B cell (primary cell): ENCODE results near the gene TOMM34. TPM values are rescaled to one million over a fixed set of nuclear protein-coding genes. Genes with fewer than 3 reads are reported as not detected.

Experiments
- ATAC-seq: fragments of 200-7000 bp; cut with Tn5 transposase; one replicate; pipeline ENCODE4 v1.10.0; 2021; ENCODE audit warnings: low read depth, mild to moderate bottlenecking, moderate number of reproducible peaks, moderate library complexity
- CTCF ChIA-PET: fragments of 350-600 bp; sonication (Branson Sonifier 250); formaldehyde crosslinking; loops from one replicate; lab custom pipeline; 2021; ENCODE audit warnings: antibody characterized with exemption, inconsistent platforms; lab: Charles Lee
- POLR2A ChIA-PET: fragments of 350-600 bp; sonication (Branson Sonifier 250); formaldehyde crosslinking; loops from one replicate; lab custom pipeline; 2021; ENCODE audit warnings: antibody characterized with exemption; lab: Charles Lee
- DNase-seq: peaks from one replicate; pipeline ENCODE4 v3.0.0; 2013
- H2AFZ ChIP-seq: 2 replicates; pipeline ENCODE4 v1.6.1; 2012; ENCODE audit warnings: mild to moderate bottlenecking, low read depth, low read length; ENCODE audit not compliant: insufficient read depth, poor library complexity, severe bottlenecking
- H3K27ac ChIP-seq, 2 donors: 1 replicate in 1 of 2; 2 replicates in 1 of 2; pipeline ENCODE4 v1.5.1; 2012 to 2013; ENCODE audit warnings: low read length in 2 of 2, mild to moderate bottlenecking in 2 of 2, moderate library complexity in 1 of 2
- H3K27me3 ChIP-seq, 4 experiments: fragments of 200-600 bp in 1 of 4; sonication (generic) in 1 of 4; replicated peaks in 1 of 4; 1 replicate in 2 of 4; 2 replicates in 2 of 4; pipeline versions ENCODE4 v1.6.1 to v1.7.0; 2013 to 2016; ENCODE audit warnings: low read length in 3 of 4, mild to moderate bottlenecking in 2 of 4, mixed read lengths in 1 of 4, moderate library complexity in 1 of 4; ENCODE audit not compliant: insufficient read depth in 4 of 4, control insufficient read depth in 3 of 4; ENCODE audit errors: control extremely low read depth in 1 of 4
- H3K36me3 ChIP-seq, 2 experiments: replicated peaks in 1 of 2; 1 replicate in 1 of 2; 2 replicates in 1 of 2; pipeline versions ENCODE4 v1.6.1 to v1.7.1; 2013; ENCODE audit warnings: low read length in 1 of 2; ENCODE audit not compliant: insufficient read depth in 2 of 2, control insufficient read depth in 1 of 2; ENCODE audit errors: control extremely low read depth in 1 of 2, extremely low read depth in 1 of 2
- H3K4me1 ChIP-seq, 2 donors: fragments of 200-600 bp in 1 of 2; sonication (generic) in 1 of 2; 1 replicate in 1 of 2; 2 replicates in 1 of 2; pipeline versions ENCODE4 v1.5.1 to v1.6.1; 2013 to 2017; ENCODE audit warnings: low read length in 2 of 2; ENCODE audit not compliant: control insufficient read depth in 2 of 2, insufficient read depth in 2 of 2
- H3K4me2 ChIP-seq: replicated peaks from 2 replicates; pipeline ENCODE3; 2012; ENCODE audit warnings: mild to moderate bottlenecking, low read depth, low read length; ENCODE audit not compliant: poor library complexity, severe bottlenecking
- H3K4me3 ChIP-seq, 5 experiments: fragments of 200-600 bp in 1 of 5; sonication (generic) in 1 of 5; 1 replicate in 3 of 5; 2 replicates in 2 of 5; pipeline versions ENCODE4 v1.5.1 to v1.7.0; 2011 to 2016; ENCODE audit warnings: low read length in 4 of 5, mild to moderate bottlenecking in 4 of 5, low read depth in 2 of 5, control low read depth in 1 of 5, moderate library complexity in 1 of 5; ENCODE audit not compliant: insufficient read depth in 1 of 5; ENCODE audit errors: control extremely low read depth in 1 of 5, extremely low read depth in 1 of 5
- H3K79me2 ChIP-seq: fragments of 200-600 bp; sonication (generic); one replicate; pipeline ENCODE4 v1.6.0; 2016; ENCODE audit warnings: low read length; ENCODE audit not compliant: control insufficient read depth, insufficient read depth
- H3K9ac ChIP-seq: fragments of 200-600 bp; sonication (generic); 2 replicates; pipeline ENCODE4 v1.6.1; 2017; ENCODE audit warnings: mild to moderate bottlenecking, low read length, moderate library complexity
- H3K9me3 ChIP-seq, 3 donors: one replicate each; pipeline versions ENCODE4 v1.6.1 to v1.7.1; 2013; ENCODE audit warnings: low read length in 2 of 3; ENCODE audit not compliant: control insufficient read depth in 2 of 3, insufficient read depth in 1 of 3; ENCODE audit errors: control extremely low read depth in 1 of 3
- H4K20me1 ChIP-seq: 2 replicates; pipeline ENCODE4 v1.6.0; 2012; ENCODE audit warnings: mild to moderate bottlenecking, low read length; ENCODE audit not compliant: insufficient read depth, control insufficient read depth, poor library complexity, severe bottlenecking
- H3K27ac Mint-ChIP-seq: one replicate; pipeline ENCODE4 v1.8.0; 2021; ENCODE audit warnings: mixed read lengths
- H3K27me3 Mint-ChIP-seq: one replicate; pipeline ENCODE4 v1.8.0; 2021; ENCODE audit warnings: mixed read lengths
- H3K4me1 Mint-ChIP-seq: one replicate; pipeline ENCODE4 v1.8.0; 2021; ENCODE audit warnings: mixed read lengths
- H3K4me3 Mint-ChIP-seq: one replicate; pipeline ENCODE4 v1.8.0; 2021; ENCODE audit warnings: mixed read lengths
- H3K9me3 Mint-ChIP-seq: one replicate; pipeline ENCODE4 v1.8.0; 2022; ENCODE audit warnings: mixed read lengths; ENCODE audit not compliant: insufficient read depth
- CTCF ChIP-seq: fragments of 200-600 bp; IDR thresholded peaks from one replicate; pipeline ENCODE4 v1.8.0; 2022; ENCODE audit warnings: antibody characterized with exemption, mild to moderate bottlenecking
- EZH2 ChIP-seq: IDR thresholded peaks from 2 replicates; pipeline ENCODE4 v1.6.1; 2012; ENCODE audit warnings: borderline replicate concordance, low read depth, mild to moderate bottlenecking, moderate library complexity, low read length; ENCODE audit not compliant: insufficient read depth, poor library complexity, severe bottlenecking
- WGBS: methylation state at CpG from one replicate; pipeline ENCODE4 v1.1.5; 2013; ENCODE audit warnings: missing lambda C conversion rate; ENCODE audit not compliant: insufficient coverage; 5-methylcytosine and 5-hydroxymethylcytosine counted together
- intact Hi-C: fragments of 100-400 bp; cut with micrococcal nuclease; formaldehyde crosslinking; loops from one replicate; pipeline ENCODE4 v1.10.0; 2022
- polyA plus RNA-seq: library from polyadenylated mRNA; depleted of rRNA; stranded (reverse); fragments of >200 nt; gene quantifications from 2 replicates; pipeline ENCODE4 v1.2.3, GENCODE V29; 2012
- total RNA-seq, 2 donors: library from RNA; stranded (reverse); fragments of 120-200 nt in 1 of 2; gene quantifications; 1 replicate in 1 of 2; 2 replicates in 1 of 2; pipeline versions ENCODE4 v1.2.3 to v1.2.4, GENCODE V29; 2013 to 2022

TOMM34 gene
- total and polyA plus RNA-seq, 2 donors (not counting 1 experiment from before 2014, with no cell fraction given), result 19.1 to 21.8 TPM

GRCh38 chr20:44965651-44966029 lies 5.4 kb upstream of the TOMM34 start:
- H4K20me1 ChIP-seq, result peaks cover 5% of the 10 kb centered on the region
- CTCF ChIA-PET, result interaction anchor here (1.5 to 4.1 kb wide), 7 partner anchors 13 to 78 kb away, joined by 3 to 32 read pairs (median 4); no protein-coding TSS in a partner anchor
- peaks cover 71% of the 10 kb centered on the region for H3K79me2 ChIP-seq
- H3K36me3 ChIP-seq, result peaks cover 0 to 2% of the 10 kb centered on the region in 2 experiments
- peaks cover 44 to 59% of the 10 kb centered on the region in 2 donors for H3K4me1 ChIP-seq
- ATAC-seq (no peak), DNase-seq (no peak)
- no peaks in the 10 kb centered on the region for H3K9me3 ChIP-seq
- no peaks in the 10 kb centered on the region for H3K27me3 ChIP-seq
- Mint-ChIP-seq H3K27ac (peak overlapping the region; percentile 98), H3K4me3 (peak overlapping the region; percentile 94), H3K9me3 (no peaks in the 10 kb centered on the region), H3K4me1 (peaks cover 48% of the 10 kb centered on the region), H3K27me3 (no peaks in the 10 kb centered on the region)
- POLR2A ChIA-PET, result interaction anchor here (1.1 to 5.6 kb wide), 3 partner anchors 13 to 25 kb away, joined by 4 to 43 read pairs (median 4); no protein-coding TSS in a partner anchor
- H3K9ac ChIP-seq, result peak overlapping the region; percentile 84
- peak overlapping the region; percentile 80 for H2AFZ ChIP-seq
- WGBS, result 58% methylated on average over 4 of the region's 5 CpGs
- TF ChIP-seq CTCF (no peak), EZH2 (no peak)
- H3K27ac ChIP-seq, result peak overlapping the region; percentile 91
- peak overlapping the region; percentile 45 to 99 (median 89) for H3K4me3 ChIP-seq
- peak overlapping the region; percentile 76 for H3K4me2 ChIP-seq
- intact Hi-C loops, result loop anchor here (1.0 to 10.0 kb wide), 6 partner anchors 25 to 825 kb away; partner anchors contain the start of genes DNTTIP1, PKIG, SERINC3 and WFDC3
